NT2/D1 (cell line): ENCODE data around the gene IRAK2.

Experiments
- SUZ12 ChIP-seq: IDR thresholded peaks from 2 replicates; pipeline ENCODE4 v1.6.1; 2011; ENCODE audit not compliant: insufficient read length, insufficient read depth; ENCODE audit errors: extremely low read depth
- YY1 ChIP-seq: IDR thresholded peaks from 2 replicates; pipeline ENCODE4 v1.6.1; 2011; ENCODE audit not compliant: insufficient read length, insufficient read depth
- ZNF274 ChIP-seq: IDR thresholded peaks from 2 replicates; pipeline ENCODE4 v1.6.1; 2011; ENCODE audit warnings: mild to moderate bottlenecking, low read depth, low read length

GRCh38 chr3:10289787-10290355, 125.2 kb downstream of the IRAK2 start:
- no peak for TF ChIP-seq SUZ12
- TF ChIP-seq YY1: no peak
- no peak for TF ChIP-seq ZNF274
